GM21619 (cell line): ENCODE data around the gene MYO15B.

Source experiments
- ATAC-seq: cut with Tn5 transposase; IDR thresholded peaks from one replicate; pipeline ENCODE4 v1.9.1; 2021; ENCODE audit not compliant: unreplicated experiment

The MYO15B gene

GRCh38 chr17:75558666-75559530 is 28.7 kb upstream of the MYO15B start:
- ATAC-seq = no peak

GRCh38 chr17:75559958-75560533 is 27.6 kb upstream of the MYO15B start:
- ATAC-seq = no peak

GRCh38 chr17:75561927-75562603 is 25.5 kb upstream of the MYO15B start:
- ATAC-seq = no peak

- no peak for ATAC-seq
Observed at GRCh38 chr17:75563063-75563758, 24.4 kb upstream of the MYO15B start.

GRCh38 chr17:75564195-75564594 is 23.4 kb upstream of the MYO15B start:
- no peak for ATAC-seq

GRCh38 chr17:75565066-75565465 is 22.5 kb upstream of the MYO15B start:
- no peak for ATAC-seq

- no peak for ATAC-seq
Observed at GRCh38 chr17:75565618-75566017, 22.0 kb upstream of the MYO15B start.

GRCh38 chr17:75566416-75566815 is 21.2 kb upstream of the MYO15B start:
- ATAC-seq = no peak

- no peak for ATAC-seq
Observed at GRCh38 chr17:75566834-75567233, 20.8 kb upstream of the MYO15B start.

GRCh38 chr17:75568412-75569255 is 19.0 kb upstream of the MYO15B start:
- no peak for ATAC-seq

- no peak for ATAC-seq
Observed at GRCh38 chr17:75570034-75570676, 17.4 kb upstream of the MYO15B start.

GRCh38 chr17:75570772-75571171 is 16.8 kb upstream of the MYO15B start:
- ATAC-seq = no peak

- ATAC-seq = no peak
Observed at GRCh38 chr17:75571197-75571884, 16.3 kb upstream of the MYO15B start.

- ATAC-seq = no peak
Observed at GRCh38 chr17:75571885-75572215, 15.8 kb upstream of the MYO15B start.

- ATAC-seq = no peak
Observed at GRCh38 chr17:75572713-75573539, 14.7 kb upstream of the MYO15B start.

GRCh38 chr17:75573540-75573957 is 14.1 kb upstream of the MYO15B start:
- ATAC-seq = no peak

- no peak for ATAC-seq
Observed at GRCh38 chr17:75573994-75574393, 13.6 kb upstream of the MYO15B start.

GRCh38 chr17:75574404-75575036 is 13.1 kb upstream of the MYO15B start:
- no peak for ATAC-seq
